WTC11 (cell line): Measurements from ENCODE around the gene CCL26.
A peak's percentile ranks its signal among the peaks of the same experiment; 100 is the strongest.

Source experiments
- AFF4 ChIP-seq: sonication (generic); formaldehyde crosslinking; IDR thresholded peaks from 2 replicates; pipeline ENCODE4 v1.8.1; 2023; ENCODE audit warnings: mild to moderate bottlenecking, missing genetic modification reagents, borderline replicate concordance
- CTCF ChIP-seq: fragments of 200-600 bp; IDR thresholded peaks from 2 replicates; pipeline ENCODE4 v1.8.0; 2022; ENCODE audit warnings: antibody characterized with exemption
- FOXP1 ChIP-seq: sonication (generic); formaldehyde crosslinking; IDR thresholded peaks from 2 replicates; pipeline ENCODE4 v1.8.0; 2022; ENCODE audit warnings: missing genetic modification reagents, mild to moderate bottlenecking, moderate library complexity, borderline replicate concordance
- NFATC4 ChIP-seq: fragments of 250-450 bp; sonication (Bioruptor Pico); IDR thresholded peaks from 2 replicates; pipeline ENCODE4 v1.9.0; 2021; ENCODE audit warnings: mild to moderate bottlenecking
- NFYB ChIP-seq: sonication (generic); formaldehyde crosslinking; conservative IDR thresholded peaks from 2 replicates; pipeline ENCODE4 v1.8.0; 2022; ENCODE audit warnings: low read depth, missing genetic modification reagents
- ZBTB21 ChIP-seq: sonication (generic); formaldehyde crosslinking; IDR thresholded peaks from 2 replicates; pipeline ENCODE4 v1.8.1; 2023; ENCODE audit warnings: mild to moderate bottlenecking, missing genetic modification reagents, borderline replicate concordance
- TF ChIP-seq, protein P1 (sequence below): fragments of 250-450 bp; sonication (Bioruptor Pico); IDR thresholded peaks from 2 replicates; pipeline ENCODE4 v2.1.2; 2022; ENCODE audit warnings: mild to moderate bottlenecking, moderate library complexity
- TF ChIP-seq, protein P2 (sequence below): sonication (generic); formaldehyde crosslinking; IDR thresholded peaks from 2 replicates; pipeline ENCODE4 v1.8.0; 2022; ENCODE audit warnings: missing genetic modification reagents

GRCh38 chr7:75738975-75739795 is 32.8 kb downstream of the CCL26 start:
- TF ChIP-seq AFF4 (CRISPR knock-in tag) (no peak), NFATC4 (CRISPR knock-in tag) (no peak), CTCF (no peak), ZBTB21 (CRISPR knock-in tag) (no peak), NFYB (CRISPR knock-in tag) (peak; percentile 86), FOXP1 (CRISPR knock-in tag) (no peak)
- TF ChIP-seq, protein P1, sequence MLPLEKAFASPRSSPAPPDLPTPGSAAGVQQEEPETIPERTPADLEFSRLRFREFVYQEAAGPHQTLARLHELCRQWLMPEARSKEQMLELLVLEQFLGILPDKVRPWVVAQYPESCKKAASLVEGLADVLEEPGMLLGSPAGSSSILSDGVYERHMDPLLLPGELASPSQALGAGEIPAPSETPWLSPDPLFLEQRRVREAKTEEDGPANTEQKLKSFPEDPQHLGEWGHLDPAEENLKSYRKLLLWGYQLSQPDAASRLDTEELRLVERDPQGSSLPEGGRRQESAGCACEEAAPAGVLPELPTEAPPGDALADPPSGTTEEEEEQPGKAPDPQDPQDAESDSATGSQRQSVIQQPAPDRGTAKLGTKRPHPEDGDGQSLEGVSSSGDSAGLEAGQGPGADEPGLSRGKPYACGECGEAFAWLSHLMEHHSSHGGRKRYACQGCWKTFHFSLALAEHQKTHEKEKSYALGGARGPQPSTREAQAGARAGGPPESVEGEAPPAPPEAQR (CRISPR knock-in tag): no peak
- TF ChIP-seq, protein P2, sequence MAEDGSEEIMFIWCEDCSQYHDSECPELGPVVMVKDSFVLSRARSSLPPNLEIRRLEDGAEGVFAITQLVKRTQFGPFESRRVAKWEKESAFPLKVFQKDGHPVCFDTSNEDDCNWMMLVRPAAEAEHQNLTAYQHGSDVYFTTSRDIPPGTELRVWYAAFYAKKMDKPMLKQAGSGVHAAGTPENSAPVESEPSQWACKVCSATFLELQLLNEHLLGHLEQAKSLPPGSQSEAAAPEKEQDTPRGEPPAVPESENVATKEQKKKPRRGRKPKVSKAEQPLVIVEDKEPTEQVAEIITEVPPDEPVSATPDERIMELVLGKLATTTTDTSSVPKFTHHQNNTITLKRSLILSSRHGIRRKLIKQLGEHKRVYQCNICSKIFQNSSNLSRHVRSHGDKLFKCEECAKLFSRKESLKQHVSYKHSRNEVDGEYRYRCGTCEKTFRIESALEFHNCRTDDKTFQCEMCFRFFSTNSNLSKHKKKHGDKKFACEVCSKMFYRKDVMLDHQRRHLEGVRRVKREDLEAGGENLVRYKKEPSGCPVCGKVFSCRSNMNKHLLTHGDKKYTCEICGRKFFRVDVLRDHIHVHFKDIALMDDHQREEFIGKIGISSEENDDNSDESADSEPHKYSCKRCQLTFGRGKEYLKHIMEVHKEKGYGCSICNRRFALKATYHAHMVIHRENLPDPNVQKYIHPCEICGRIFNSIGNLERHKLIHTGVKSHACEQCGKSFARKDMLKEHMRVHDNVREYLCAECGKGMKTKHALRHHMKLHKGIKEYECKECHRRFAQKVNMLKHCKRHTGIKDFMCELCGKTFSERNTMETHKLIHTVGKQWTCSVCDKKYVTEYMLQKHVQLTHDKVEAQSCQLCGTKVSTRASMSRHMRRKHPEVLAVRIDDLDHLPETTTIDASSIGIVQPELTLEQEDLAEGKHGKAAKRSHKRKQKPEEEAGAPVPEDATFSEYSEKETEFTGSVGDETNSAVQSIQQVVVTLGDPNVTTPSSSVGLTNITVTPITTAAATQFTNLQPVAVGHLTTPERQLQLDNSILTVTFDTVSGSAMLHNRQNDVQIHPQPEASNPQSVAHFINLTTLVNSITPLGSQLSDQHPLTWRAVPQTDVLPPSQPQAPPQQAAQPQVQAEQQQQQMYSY (CRISPR knock-in tag): no peak
